Transverse colon (tissue), 4 donors: Measurements from ENCODE around the gene DSP. TPM values are rescaled to one million over a fixed set of nuclear protein-coding genes. Genes with fewer than 3 reads are reported as not detected.

Source experiments
- DNase-seq: peaks from one replicate; pipeline ENCODE4 v3.0.0-alpha.2; 2019
- H3K27ac ChIP-seq, 4 donors: fragments of 200-600 bp; sonication (generic); 2 replicates each; pipeline ENCODE4 v1.5.1; 2016 to 2018; ENCODE audit warnings: inconsistent platforms in 4 of 4
- H3K27me3 ChIP-seq: fragments of 200-600 bp; sonication (generic); 2 replicates; pipeline ENCODE4 v1.5.1; 2017; ENCODE audit warnings: inconsistent platforms
- H3K36me3 ChIP-seq, 4 donors: fragments of 200-600 bp; sonication (generic); 2 replicates each; pipeline ENCODE4 v1.5.1; 2017 to 2019; ENCODE audit warnings: inconsistent platforms in 4 of 4
- H3K4me1 ChIP-seq, 4 donors: fragments of 200-600 bp; sonication (generic); 2 replicates each; pipeline ENCODE4 v1.5.1; 2017 to 2020; ENCODE audit warnings: inconsistent platforms in 4 of 4
- H3K4me3 ChIP-seq, 4 donors: fragments of 200-600 bp; sonication (generic); 1 replicate in 1 of 4; 2 replicates in 3 of 4; pipeline versions ENCODE4 v1.5.1 to v1.6.1; 2017 to 2019; ENCODE audit warnings: inconsistent platforms in 4 of 4
- H3K9me3 ChIP-seq, 2 donors: fragments of 200-600 bp; sonication (generic); 2 replicates each; pipeline ENCODE4 v1.5.1; 2017 to 2019; ENCODE audit warnings: inconsistent platforms in 2 of 2
- EP300 ChIP-seq: sonication (generic); formaldehyde crosslinking; IDR thresholded peaks from one replicate; pipeline ENCODE4 v1.6.1; 2017; ENCODE audit warnings: antibody characterized with exemption, low read depth
- POLR2A ChIP-seq: fragments of 450-650 bp; IDR thresholded peaks from one replicate; pipeline ENCODE4 v1.6.1; 2016; ENCODE audit warnings: antibody characterized with exemption, mild to moderate bottlenecking, moderate library complexity
- POLR2AphosphoS5 ChIP-seq, 3 donors: sonication (generic); formaldehyde crosslinking; IDR thresholded peaks; one replicate each; pipeline ENCODE4 v1.6.1; 2016; ENCODE audit warnings: antibody characterized with exemption in 3 of 3
- WGBS, 2 donors: methylation state at CpG; one replicate each; pipeline ENCODE4 v1.1.5; 2018; ENCODE audit warnings: low coverage in 1 of 2; 5-methylcytosine and 5-hydroxymethylcytosine counted together
- in situ Hi-C, 4 donors: fragments of 200-750 bp; cut with MboI; loops; one replicate each; pipeline versions ENCODE4 v1.15.0 to v1.15.1; 2017; ENCODE audit warnings: low sequenced_read_pairs in 3 of 4, low pct_ligation_motif_present in 1 of 4, low pct_unique_long_range_greater_than_20kb in 1 of 4
- intact Hi-C: fragments of 100-400 bp; cut with DNase I; formaldehyde crosslinking; loops from one replicate; pipeline ENCODE4 v1.15.1; 2023; ENCODE audit warnings: low total_unique reads
- total RNA-seq, 4 donors: library from RNA; depleted of rRNA; stranded (reverse); fragments of >200 nt; gene quantifications; one replicate each; pipeline ENCODE4 v1.1.0, GENCODE V29; 2016
- TF ChIP-seq, protein P1 (sequence below), 5 experiments: fragments of 200-600 bp in 3 of 5; fragments of 450-650 bp in 2 of 5; sonication (generic) in 3 of 5; IDR thresholded peaks; 1 replicate in 2 of 5; 2 replicates in 3 of 5; pipeline ENCODE4 v1.5.1; 2016 to 2017; ENCODE audit warnings: antibody characterized with exemption in 5 of 5, inconsistent platforms in 3 of 5, mild to moderate bottlenecking in 2 of 5, moderate library complexity in 1 of 5

The DSP gene
- total RNA-seq, 4 donors from 2014 or later: 160 to 243 (median 202) TPM

DNA sequence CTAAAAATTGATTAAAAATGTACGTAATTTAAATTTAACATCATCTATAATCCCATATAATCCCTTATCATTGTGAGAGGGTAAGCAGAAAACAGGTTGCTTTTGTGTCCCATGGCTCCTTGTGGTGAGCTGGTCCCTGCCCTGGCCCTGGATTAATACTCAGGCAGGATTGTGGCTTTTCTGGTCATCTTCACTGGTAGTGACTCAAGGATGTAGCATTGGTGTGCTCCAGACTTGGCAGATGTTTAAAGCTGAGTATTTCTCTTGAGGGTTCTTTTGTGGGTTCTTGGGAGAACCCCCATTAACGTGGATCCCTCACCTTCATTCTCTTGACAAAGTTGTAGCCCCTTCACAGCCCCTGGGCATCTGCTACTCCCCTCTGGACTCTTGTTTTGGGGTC lies 87.8 kb downstream of the DSP start:
- H3K36me3 ChIP-seq: no peaks in the 10 kb centered on the region
- no peak for TF ChIP-seq EP300
- TF ChIP-seq POLR2A: no peak
- TF ChIP-seq POLR2AphosphoS5 (IDR thresholded peaks at IDR 0.05): no peak
- TF ChIP-seq, protein P1, sequence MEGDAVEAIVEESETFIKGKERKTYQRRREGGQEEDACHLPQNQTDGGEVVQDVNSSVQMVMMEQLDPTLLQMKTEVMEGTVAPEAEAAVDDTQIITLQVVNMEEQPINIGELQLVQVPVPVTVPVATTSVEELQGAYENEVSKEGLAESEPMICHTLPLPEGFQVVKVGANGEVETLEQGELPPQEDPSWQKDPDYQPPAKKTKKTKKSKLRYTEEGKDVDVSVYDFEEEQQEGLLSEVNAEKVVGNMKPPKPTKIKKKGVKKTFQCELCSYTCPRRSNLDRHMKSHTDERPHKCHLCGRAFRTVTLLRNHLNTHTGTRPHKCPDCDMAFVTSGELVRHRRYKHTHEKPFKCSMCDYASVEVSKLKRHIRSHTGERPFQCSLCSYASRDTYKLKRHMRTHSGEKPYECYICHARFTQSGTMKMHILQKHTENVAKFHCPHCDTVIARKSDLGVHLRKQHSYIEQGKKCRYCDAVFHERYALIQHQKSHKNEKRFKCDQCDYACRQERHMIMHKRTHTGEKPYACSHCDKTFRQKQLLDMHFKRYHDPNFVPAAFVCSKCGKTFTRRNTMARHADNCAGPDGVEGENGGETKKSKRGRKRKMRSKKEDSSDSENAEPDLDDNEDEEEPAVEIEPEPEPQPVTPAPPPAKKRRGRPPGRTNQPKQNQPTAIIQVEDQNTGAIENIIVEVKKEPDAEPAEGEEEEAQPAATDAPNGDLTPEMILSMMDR (IDR thresholded peaks at IDR 0.05): no peak

DNA sequence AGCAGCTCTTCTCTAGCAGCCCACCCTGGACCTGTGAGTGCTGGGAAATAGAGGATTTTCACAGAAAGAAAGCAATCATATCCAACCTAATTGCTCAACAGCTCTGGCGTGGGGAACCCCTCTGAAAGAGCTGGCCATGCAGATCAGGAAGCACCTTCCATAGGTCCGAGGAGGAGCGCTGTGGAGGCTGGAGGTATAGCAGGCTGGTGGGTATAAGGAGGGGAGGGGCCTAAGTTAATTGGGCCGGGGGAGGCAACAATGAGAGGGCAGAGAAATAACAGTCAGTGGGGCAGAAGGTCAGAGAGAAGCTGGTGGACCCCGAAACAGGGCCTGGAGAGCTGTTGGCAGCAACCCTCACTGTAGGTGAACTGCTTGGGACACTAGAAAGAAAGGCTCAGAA lies 89.3 kb downstream of the DSP start:
- H3K4me1 ChIP-seq: peaks cover 0 to 12% (median 0%) of the 10 kb centered on the region in 4 donors
- no peak overlapping the region for H3K4me3 ChIP-seq
- no peaks in the 10 kb centered on the region for H3K9me3 ChIP-seq
- intact Hi-C loops: no loop called here
- no peak for DNase-seq
- 88% methylated on average over 5 of the region's 5 CpGs; no CpG with 5 or more reads in 1 of the 2 donors for WGBS, 2 donors
- no peak for TF ChIP-seq EP300
- no peak for TF ChIP-seq POLR2A
- peak overlapping the region in 1 of 4 donors; percentile 30 for H3K27ac ChIP-seq
- H3K27me3 ChIP-seq: no peaks in the 10 kb centered on the region
- in situ Hi-C loops: no loop called here
- no peaks in the 10 kb centered on the region for H3K36me3 ChIP-seq

More for the DNA sequence above, 87.8 kb downstream of the DSP start:
- Histone ChIP-seq H3K27me3 (no peaks in the 10 kb centered on the region), H3K27ac (no peak overlapping the region), H3K4me3 (no peak overlapping the region), H3K9me3 (no peaks in the 10 kb centered on the region), H3K4me1 (peaks cover 0 to 12% (median 0%) of the 10 kb centered on the region in 4 donors)
- in situ Hi-C loops: no loop called here
- WGBS, 2 donors: 44 to 54% methylated on average over 2 of the region's 2 CpGs
- intact Hi-C loops: no loop called here
- DNase-seq: no peak

DNA sequence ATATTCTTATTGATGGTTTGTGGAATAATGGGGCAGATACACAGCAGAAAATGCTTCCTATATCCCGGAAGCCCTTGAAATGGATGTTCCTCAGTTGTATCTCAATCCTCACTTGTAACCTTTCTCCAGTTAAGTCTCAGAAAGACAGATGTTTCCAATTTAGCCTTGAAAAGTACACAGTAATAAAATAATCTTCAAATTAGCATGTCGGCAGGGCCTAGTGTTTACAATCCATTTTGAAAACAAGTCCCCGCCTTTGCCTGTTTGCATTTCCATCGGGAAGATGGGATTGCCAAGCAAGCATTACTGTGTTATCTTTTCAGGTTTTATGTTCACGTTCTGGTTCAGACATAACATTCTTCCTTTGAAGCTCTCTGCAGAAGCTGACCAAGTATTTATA lies 90.0 kb downstream of the DSP start:
- no peaks in the 10 kb centered on the region for H3K27me3 ChIP-seq
- H3K4me1 ChIP-seq: peaks cover 0 to 12% (median 0%) of the 10 kb centered on the region in 4 donors
- H3K36me3 ChIP-seq: no peaks in the 10 kb centered on the region
- TF ChIP-seq, protein P1 (IDR thresholded peaks at IDR 0.05): no peak
- 22 to 39% methylated on average over 3 to 5 of the region's 5 CpGs for WGBS, 2 donors
- intact Hi-C loops (no loop called here), in situ Hi-C loops (no loop called here)
- no peaks in the 10 kb centered on the region for H3K9me3 ChIP-seq
- DNase-seq: no peak
- peak overlapping the region in 1 of 4 donors; percentile 30 for H3K27ac ChIP-seq
- H3K4me3 ChIP-seq: no peak overlapping the region

DNA sequence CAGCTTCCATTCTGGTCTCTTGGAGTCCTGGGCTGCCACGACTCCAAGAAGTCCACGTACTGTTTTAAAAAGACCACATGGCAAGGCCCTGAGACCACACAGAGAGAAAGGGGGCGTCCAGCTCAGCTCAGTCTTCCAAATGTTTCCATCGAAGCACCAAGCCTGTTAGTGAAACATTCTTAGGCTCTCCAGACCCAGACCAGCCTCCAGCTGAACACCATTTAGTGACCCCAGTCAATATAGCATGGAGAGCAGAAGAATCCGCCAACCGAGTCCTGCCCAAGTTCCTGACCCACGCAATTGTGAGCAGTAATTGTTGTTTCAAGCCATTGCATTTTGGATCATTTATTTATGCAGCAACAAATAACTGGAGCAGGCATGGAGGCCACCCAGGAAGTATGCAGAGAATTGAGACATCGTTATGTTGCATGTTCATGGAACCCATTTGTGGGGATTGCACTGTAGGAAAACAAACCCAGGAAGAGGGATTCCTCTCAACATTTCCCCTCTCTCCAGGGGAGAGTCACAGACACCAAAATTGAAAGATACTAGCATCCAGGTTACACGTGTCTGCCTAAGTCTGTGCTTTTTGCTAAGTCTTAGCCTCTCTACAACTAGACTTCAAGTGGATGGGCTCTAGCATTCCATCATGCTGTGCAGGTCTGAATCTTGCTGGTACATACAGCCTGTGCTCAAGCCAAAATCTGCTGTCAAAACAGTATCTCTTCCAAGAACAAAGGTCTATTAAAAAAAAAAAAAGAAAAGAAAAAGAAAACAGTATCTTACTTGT lies 91.2 kb downstream of the DSP start:
- peaks cover 0 to 12% (median 0%) of the 10 kb centered on the region in 4 donors for H3K4me1 ChIP-seq
- DNase-seq: no peak
- TF ChIP-seq EP300: no peak
- no peak for TF ChIP-seq POLR2A
- no peak for TF ChIP-seq POLR2AphosphoS5 (IDR thresholded peaks at IDR 0.05)
- TF ChIP-seq, protein P1 (IDR thresholded peaks at IDR 0.05): no peak
- H3K4me3 ChIP-seq: no peak overlapping the region
- no peaks in the 10 kb centered on the region for H3K27me3 ChIP-seq
- H3K36me3 ChIP-seq: no peaks in the 10 kb centered on the region
- in situ Hi-C loops (no loop called here), intact Hi-C loops (no loop called here)
- H3K27ac ChIP-seq: no peak overlapping the region
- no peaks in the 10 kb centered on the region for H3K9me3 ChIP-seq
- 68 to 93% methylated on average over 3 to 9 of the region's 9 CpGs for WGBS, 2 donors
